Skin epidermis (tissue), 12 donors: ENCODE measurements around the gene WDR47.
"Not testable (repeated sequence)": the region's sequence is repeated elsewhere in the genome, so short reads cannot be mapped to it uniquely, and the experiment has no call there.

Experiments
- H3K27ac ChIP-seq, 21 experiments: fragments of 200-600 bp; sonication (generic) in 11 of 21; one replicate each; pipeline ENCODE4 v1.5.0; 2020; ENCODE audit warnings: mild to moderate bottlenecking in 3 of 21, inconsistent platforms in 2 of 21, moderate library complexity in 2 of 21
- H3K4me3 ChIP-seq, 7 experiments: fragments of 200-600 bp; sonication (generic) in 2 of 7; one replicate each; pipeline ENCODE4 v1.5.0; 2020; ENCODE audit warnings: inconsistent platforms in 2 of 7, mild to moderate bottlenecking in 2 of 7, moderate library complexity in 1 of 7

The WDR47 gene

GRCh38 chr1:109059026-109059425, 17.1 kb upstream of the WDR47 start:
- H3K4me3 ChIP-seq = no peak overlapping the region
- no peak overlapping the region for H3K27ac ChIP-seq

GRCh38 chr1:109056064-109056463, 14.2 kb upstream of the WDR47 start:
- Histone ChIP-seq H3K4me3 (no peak overlapping the region), H3K27ac (no peak overlapping the region)

- H3K4me3 ChIP-seq, H3K27ac ChIP-seq: not testable (repeated sequence)
Measured at GRCh38 chr1:109052145-109052544, 10.2 kb upstream of the WDR47 start.

- H3K27ac ChIP-seq = peak overlapping the region in 16 of 21 experiments; percentile 21 to 76 (median 63)
- no peak overlapping the region for H3K4me3 ChIP-seq
Measured at GRCh38 chr1:109050228-109050995, 8.5 kb upstream of the WDR47 start.

GRCh38 chr1:109048335-109048734, 6.4 kb upstream of the WDR47 start:
- Histone ChIP-seq H3K27ac (no peak overlapping the region), H3K4me3 (no peak overlapping the region)

GRCh38 chr1:109047339-109047738, 5.4 kb upstream of the WDR47 start:
- peak overlapping the region in 2 of 21 experiments; percentile 34 to 42 for H3K27ac ChIP-seq
- no peak overlapping the region for H3K4me3 ChIP-seq

- H3K4me3 ChIP-seq = no peak overlapping the region
- H3K27ac ChIP-seq = peak overlapping the region in 2 of 21 experiments; percentile 19 to 54
Measured at GRCh38 chr1:109046671-109047070, 4.8 kb upstream of the WDR47 start.

- H3K27ac ChIP-seq = no peak overlapping the region
- H3K4me3 ChIP-seq = no peak overlapping the region
Measured at GRCh38 chr1:109045595-109045994, 3.7 kb upstream of the WDR47 start.

- peak overlapping the region; percentile 67 to 96 (median 85) for H3K27ac ChIP-seq
- peak overlapping the region; percentile 61 to 100 (median 88) for H3K4me3 ChIP-seq
Measured at GRCh38 chr1:109040989-109041620, 797 bp downstream of the WDR47 start.

GRCh38 chr1:109040627-109040988, 1.3 kb downstream of the WDR47 start:
- H3K27ac ChIP-seq = peak overlapping the region in 17 of 21 experiments; percentile 73 to 96 (median 85)
- peak overlapping the region; percentile 61 to 100 (median 88) for H3K4me3 ChIP-seq

GRCh38 chr1:109034382-109034781, 7.5 kb downstream of the WDR47 start:
- Histone ChIP-seq H3K4me3 (no peak overlapping the region), H3K27ac (no peak overlapping the region)

- H3K27ac ChIP-seq, H3K4me3 ChIP-seq: not testable (repeated sequence)
Measured at GRCh38 chr1:109029493-109029892, 12.4 kb downstream of the WDR47 start.

- no peak overlapping the region for H3K27ac ChIP-seq
Measured at GRCh38 chr1:109027841-109028240, 14.1 kb downstream of the WDR47 start.

GRCh38 chr1:109025694-109026093, 16.2 kb downstream of the WDR47 start:
- Histone ChIP-seq H3K4me3 (no peak overlapping the region), H3K27ac (no peak overlapping the region)

More at GRCh38 chr1:109027841-109028240, 14.1 kb downstream of the WDR47 start:
- H3K4me3 ChIP-seq = no peak overlapping the region

GRCh38 chr1:109024646-109025045, 17.3 kb downstream of the WDR47 start:
- H3K27ac ChIP-seq = no peak overlapping the region
- H3K4me3 ChIP-seq = no peak overlapping the region

- Histone ChIP-seq H3K27ac (no peak overlapping the region), H3K4me3 (no peak overlapping the region)
Measured at GRCh38 chr1:109020693-109021257, 21.1 kb downstream of the WDR47 start.

GRCh38 chr1:109017719-109018118, 24.2 kb downstream of the WDR47 start:
- H3K27ac ChIP-seq, H3K4me3 ChIP-seq: not testable (repeated sequence)

- no peak overlapping the region for H3K27ac ChIP-seq
- no peak overlapping the region for H3K4me3 ChIP-seq
Measured at GRCh38 chr1:109017134-109017533, 24.8 kb downstream of the WDR47 start.

- no peak overlapping the region for H3K27ac ChIP-seq
Measured at GRCh38 chr1:109011335-109011734, 30.6 kb downstream of the WDR47 start.

GRCh38 chr1:108996622-108997021, 45.3 kb downstream of the WDR47 start:
- H3K27ac ChIP-seq = not testable (repeated sequence)

More at GRCh38 chr1:109011335-109011734, 30.6 kb downstream of the WDR47 start:
- H3K4me3 ChIP-seq = no peak overlapping the region

GRCh38 chr1:108983114-108983513, 58.8 kb downstream of the WDR47 start:
- H3K27ac ChIP-seq = no peak overlapping the region
- H3K4me3 ChIP-seq = no peak overlapping the region

More at GRCh38 chr1:108996622-108997021, 45.3 kb downstream of the WDR47 start:
- not testable (repeated sequence) for H3K4me3 ChIP-seq
